HCT116 (cell line): Measurements from ENCODE around the gene MAML3. TPM values are rescaled to one million over a fixed set of nuclear protein-coding genes. Genes with fewer than 3 reads are reported as not detected.

ENCODE experiments used
- ATAC-seq: fragments of 200-7000 bp; cut with Tn5 transposase; 2 replicates; pipeline ENCODE4 v1.9.1; 2020; ENCODE audit warnings: mild to moderate bottlenecking, moderate library complexity
- BruUV-seq: library from RNA; stranded (reverse); fragments of 400-500 nt; replicated peaks from 2 replicates; lab custom pipeline; 2021; lab: Mats Ljungman, UMichigan
- CTCF ChIA-PET: fragments of 300-600 bp; sonication (Branson Sonifier 250); formaldehyde crosslinking; loops from one replicate; lab custom pipeline; 2021; ENCODE audit warnings: antibody characterized with exemption; lab: Charles Lee
- POLR2A ChIA-PET: fragments of 300-600, 350-600 bp; sonication (Branson Sonifier 250); formaldehyde crosslinking; loops from one replicate; lab custom pipeline; 2021; ENCODE audit warnings: antibody characterized with exemption; lab: Charles Lee
- RAD21 ChIA-PET, 2 experiments: fragments of 300-600 bp; sonication (Branson Sonifier 250); formaldehyde crosslinking; loops; one replicate each; lab custom pipeline; 2023; ENCODE audit warnings: low total read pairs in 2 of 2; ENCODE audit not compliant: uncharacterized antibody in 2 of 2, unreplicated experiment in 2 of 2, low non-redundant PET in 1 of 2; lab: Charles Lee
- DNase-seq: peaks from one replicate; pipeline ENCODE4 v3.0.0-alpha.2; 2010; ENCODE audit warnings: low read depth, low spot score
- H2AFZ ChIP-seq: fragments of 200-600 bp; shearing (Covaris generic), sonication (generic); 2 replicates; pipeline ENCODE4 v1.6.1; 2017; ENCODE audit warnings: low read depth, mixed run types, mixed read lengths, antibody characterized with exemption, low read length; ENCODE audit not compliant: poor library complexity, severe bottlenecking
- H3K27ac ChIP-seq: 2 replicates; pipeline ENCODE4 v1.5.1; 2012; ENCODE audit warnings: low read depth, low read length
- H3K27me3 ChIP-seq: fragments of 200-600 bp; sonication (generic); 2 replicates; pipeline ENCODE4 v1.6.1; 2016; ENCODE audit warnings: mixed run types, low read length, mixed read lengths; ENCODE audit not compliant: insufficient read depth
- H3K36me3 ChIP-seq, 2 experiments: fragments of 200-500 bp in 1 of 2; fragments of 200-600 bp in 1 of 2; sonication (Bioruptor generic) in 1 of 2; sonication (generic) in 1 of 2; 2 replicates each; pipeline versions ENCODE4 v1.5.1 to v1.6.1; 2014 to 2016; ENCODE audit warnings: low read length in 2 of 2, inconsistent platforms in 1 of 2, mixed read lengths in 1 of 2, mixed run types in 1 of 2; ENCODE audit not compliant: insufficient read depth in 2 of 2, control insufficient read depth in 1 of 2
- H3K4me1 ChIP-seq, 2 experiments: fragments of 200-600 bp in 1 of 2; sonication (generic) in 1 of 2; 2 replicates each; pipeline versions ENCODE4 v1.5.1 to v1.6.1; 2012 to 2017; ENCODE audit warnings: low read length in 2 of 2, inconsistent platforms in 1 of 2, mild to moderate bottlenecking in 1 of 2, mixed read lengths in 1 of 2, mixed run types in 1 of 2, moderate library complexity in 1 of 2; ENCODE audit not compliant: insufficient read depth in 2 of 2, control insufficient read depth in 1 of 2
- H3K4me2 ChIP-seq: fragments of 200-600 bp; sonication (generic); 2 replicates; pipeline ENCODE4 v1.6.1; 2017; ENCODE audit warnings: mixed run types, low read length, mixed read lengths
- H3K4me3 ChIP-seq, 2 experiments: fragments of 200-600 bp in 1 of 2; sonication (generic) in 1 of 2; replicated peaks in 1 of 2; 2 replicates each; pipeline ENCODE4 v1.5.1; 2011 to 2016; ENCODE audit warnings: low read length in 2 of 2, control low read depth in 1 of 2, low read depth in 1 of 2, mild to moderate bottlenecking in 1 of 2, mixed read lengths in 1 of 2, mixed run types in 1 of 2
- H3K79me2 ChIP-seq: fragments of 200-600 bp; sonication (generic); 2 replicates; pipeline ENCODE4 v1.6.1; 2017; ENCODE audit warnings: mild to moderate bottlenecking, mixed run types, low read length, moderate library complexity, mixed read lengths; ENCODE audit not compliant: insufficient read depth
- H3K9ac ChIP-seq: fragments of 200-600 bp; sonication (generic); 2 replicates; pipeline ENCODE4 v1.6.1; 2016; ENCODE audit warnings: low read length, mixed read lengths
- H3K9me2 ChIP-seq: fragments of 200-600 bp; sonication (generic), shearing (Covaris generic); 2 replicates; pipeline ENCODE4 v1.6.1; 2017; ENCODE audit warnings: mixed run types, mild to moderate bottlenecking, moderate library complexity; ENCODE audit not compliant: insufficient read depth
- H3K9me3 ChIP-seq, 2 experiments: fragments of 200-500 bp in 1 of 2; fragments of 200-600 bp in 1 of 2; sonication (Bioruptor generic) in 1 of 2; sonication (generic) in 1 of 2; 2 replicates each; pipeline ENCODE4 v1.6.1; 2014 to 2017; ENCODE audit warnings: low read length in 2 of 2, mixed read lengths in 2 of 2, inconsistent platforms in 1 of 2, low read depth in 1 of 2, mild to moderate bottlenecking in 1 of 2, mixed run types in 1 of 2, moderate library complexity in 1 of 2; ENCODE audit not compliant: control insufficient read depth in 1 of 2, insufficient read depth in 1 of 2
- H4K20me1 ChIP-seq: fragments of 200-600 bp; sonication (generic), shearing (Covaris generic); 2 replicates; pipeline ENCODE4 v1.6.1; 2017; ENCODE audit warnings: mixed run types, mild to moderate bottlenecking, moderate library complexity; ENCODE audit not compliant: insufficient read depth
- CBX3 ChIP-seq: IDR thresholded peaks from 2 replicates; pipeline ENCODE4 v1.6.1; 2012; ENCODE audit warnings: low read depth
- CEBPB ChIP-seq: IDR thresholded peaks from 2 replicates; pipeline ENCODE4 v1.6.1; 2012; ENCODE audit warnings: low read depth
- ELF1 ChIP-seq: IDR thresholded peaks from 2 replicates; pipeline ENCODE4 v1.6.1; 2012; ENCODE audit warnings: low read depth, borderline replicate concordance
- EZH2phosphoT487 ChIP-seq: fragments of 200-600 bp; IDR thresholded peaks from 2 replicates; pipeline ENCODE4 v1.6.1; 2018; ENCODE audit warnings: antibody characterized with exemption, borderline replicate concordance
- POLR2A ChIP-seq: IDR thresholded peaks from 2 replicates; pipeline ENCODE4 v1.7.0; 2011; ENCODE audit warnings: borderline replicate concordance; ENCODE audit not compliant: insufficient read depth, insufficient read length; ENCODE audit errors: extremely low read depth
- RAD21 ChIP-seq: IDR thresholded peaks from 2 replicates; pipeline ENCODE4 v1.6.1; 2012; ENCODE audit warnings: low read depth, mild to moderate bottlenecking
- SIN3A ChIP-seq: IDR thresholded peaks from 2 replicates; pipeline ENCODE4 v1.6.1; 2012; ENCODE audit warnings: low read depth
- ZFX ChIP-seq: fragments of 450-650 bp; IDR thresholded peaks from 2 replicates; pipeline ENCODE4 v1.6.1; 2017
- ZNF274 ChIP-seq: fragments of 200-500 bp; sonication (Bioruptor generic); IDR thresholded peaks from 2 replicates; pipeline ENCODE4 v1.6.1; 2014; ENCODE audit warnings: mild to moderate bottlenecking, low read depth, low read length, inconsistent platforms
- intact Hi-C: fragments of 100-400 bp; cut with micrococcal nuclease; formaldehyde crosslinking; loops from 2 replicates; pipeline ENCODE4 v1.10.0; 2022
- total RNA-seq: library from RNA; stranded (reverse); gene quantifications from one replicate; pipeline ENCODE4 v1.2.1, GENCODE V29; 2021; ENCODE audit not compliant: unreplicated experiment
- TF ChIP-seq, protein P1 (sequence below): IDR thresholded peaks from 2 replicates; pipeline ENCODE4 v1.6.1; 2012
- TF ChIP-seq, protein P2 (sequence below): IDR thresholded peaks from 2 replicates; pipeline ENCODE4 v1.6.1; 2012; ENCODE audit warnings: low read depth
- TF ChIP-seq, protein P3 (sequence below): IDR thresholded peaks from 2 replicates; pipeline ENCODE4 v1.6.1; 2011; ENCODE audit warnings: mild to moderate bottlenecking, low read length, moderate library complexity; ENCODE audit not compliant: insufficient replicate concordance; ENCODE audit errors: extremely low read depth

MAML3 gene
- total RNA-seq, 1 experiment from 2014 or later = 3.1 TPM

DNA sequence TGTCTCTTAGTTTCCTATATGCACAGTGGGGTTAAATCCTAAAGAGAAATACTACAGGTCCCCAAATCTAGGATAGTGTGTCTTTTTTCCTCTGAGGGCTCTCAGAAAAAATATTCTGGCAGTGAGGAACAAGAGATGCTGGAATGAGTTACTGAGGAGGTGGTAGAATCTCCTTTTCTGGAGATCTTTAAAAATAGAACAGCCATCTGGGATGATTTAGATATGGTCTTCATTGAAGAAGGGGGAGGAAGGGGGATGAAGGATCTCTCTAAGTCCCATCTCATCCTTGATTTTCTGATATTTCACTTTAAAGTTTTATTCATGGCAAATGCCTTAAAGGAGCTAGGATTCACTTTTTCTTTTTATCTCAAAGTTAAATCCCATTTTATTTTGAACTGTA, 235.0 kb downstream of the MAML3 start:
- POLR2A ChIA-PET = no interaction called here
- Histone ChIP-seq H4K20me1 (no peaks in the 10 kb centered on the region), H3K36me3 (no peaks in the 10 kb centered on the region), H3K4me1 (no peaks in the 10 kb centered on the region), H2AFZ (no peak overlapping the region), H3K4me2 (no peak overlapping the region), H3K27me3 (0 out of 2 replicates have a peak, but pooled peaks cover 8% of the 10 kb centered on the region), H3K27ac (no peak overlapping the region), H3K4me3 (no peak overlapping the region), H3K9ac (no peak overlapping the region), H3K79me2 (no peaks in the 10 kb centered on the region)
- CTCF ChIA-PET = no interaction called here
- BruUV-seq = no TSS peak
- intact Hi-C loops = no loop called here
- DNase-seq = no peak
- TF ChIP-seq SIN3A (no peak), RAD21 (no peak), ELF1 (no peak), EZH2phosphoT487 (no peak)
- TF ChIP-seq, protein P1, sequence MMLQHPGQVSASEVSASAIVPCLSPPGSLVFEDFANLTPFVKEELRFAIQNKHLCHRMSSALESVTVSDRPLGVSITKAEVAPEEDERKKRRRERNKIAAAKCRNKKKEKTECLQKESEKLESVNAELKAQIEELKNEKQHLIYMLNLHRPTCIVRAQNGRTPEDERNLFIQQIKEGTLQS = no peak
- TF ChIP-seq, all 23 proteins: peak for 0
- RAD21 ChIA-PET = no interaction called here
- no peak for ATAC-seq
- H3K9me3 ChIP-seq = no peaks in the 10 kb centered on the region
- no peaks in the 10 kb centered on the region for H3K9me2 ChIP-seq

DNA sequence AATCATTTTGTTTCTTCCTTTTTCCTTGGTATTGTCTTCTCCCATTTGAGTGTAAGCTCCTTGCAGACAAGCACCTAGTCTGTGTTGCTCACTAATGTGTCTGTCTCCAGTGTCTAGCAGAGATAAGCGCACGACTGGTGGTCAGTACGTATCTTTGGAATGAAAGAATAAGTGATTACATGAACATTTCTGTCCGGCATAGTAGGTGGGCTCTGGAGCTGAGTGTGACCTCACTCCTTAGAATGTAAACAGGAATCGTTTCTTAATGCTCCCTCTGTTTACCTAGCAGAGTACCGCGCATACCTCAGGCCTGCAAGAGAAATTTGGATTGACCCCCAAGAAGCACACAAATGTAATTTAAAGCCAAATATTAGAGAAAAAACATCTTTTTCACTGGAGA, 235.4 kb downstream of the MAML3 start:
- H4K20me1 ChIP-seq = no peaks in the 10 kb centered on the region
- intact Hi-C loops = no loop called here
- H3K27ac ChIP-seq = no peak overlapping the region
- no peaks in the 10 kb centered on the region for H3K9me3 ChIP-seq
- RAD21 ChIA-PET = no interaction called here
- H3K4me3 ChIP-seq = no peak overlapping the region
- H2AFZ ChIP-seq = no peak overlapping the region
- no peaks in the 10 kb centered on the region for H3K9me2 ChIP-seq
- 0 out of 2 replicates have a peak, but pooled peaks cover 8% of the 10 kb centered on the region for H3K27me3 ChIP-seq
- H3K4me2 ChIP-seq = no peak overlapping the region
- DNase-seq (no peak), ATAC-seq (no peak)
- H3K79me2 ChIP-seq = no peaks in the 10 kb centered on the region
- H3K9ac ChIP-seq = no peak overlapping the region
- H3K4me1 ChIP-seq = no peaks in the 10 kb centered on the region
- TF ChIP-seq, protein P2, sequence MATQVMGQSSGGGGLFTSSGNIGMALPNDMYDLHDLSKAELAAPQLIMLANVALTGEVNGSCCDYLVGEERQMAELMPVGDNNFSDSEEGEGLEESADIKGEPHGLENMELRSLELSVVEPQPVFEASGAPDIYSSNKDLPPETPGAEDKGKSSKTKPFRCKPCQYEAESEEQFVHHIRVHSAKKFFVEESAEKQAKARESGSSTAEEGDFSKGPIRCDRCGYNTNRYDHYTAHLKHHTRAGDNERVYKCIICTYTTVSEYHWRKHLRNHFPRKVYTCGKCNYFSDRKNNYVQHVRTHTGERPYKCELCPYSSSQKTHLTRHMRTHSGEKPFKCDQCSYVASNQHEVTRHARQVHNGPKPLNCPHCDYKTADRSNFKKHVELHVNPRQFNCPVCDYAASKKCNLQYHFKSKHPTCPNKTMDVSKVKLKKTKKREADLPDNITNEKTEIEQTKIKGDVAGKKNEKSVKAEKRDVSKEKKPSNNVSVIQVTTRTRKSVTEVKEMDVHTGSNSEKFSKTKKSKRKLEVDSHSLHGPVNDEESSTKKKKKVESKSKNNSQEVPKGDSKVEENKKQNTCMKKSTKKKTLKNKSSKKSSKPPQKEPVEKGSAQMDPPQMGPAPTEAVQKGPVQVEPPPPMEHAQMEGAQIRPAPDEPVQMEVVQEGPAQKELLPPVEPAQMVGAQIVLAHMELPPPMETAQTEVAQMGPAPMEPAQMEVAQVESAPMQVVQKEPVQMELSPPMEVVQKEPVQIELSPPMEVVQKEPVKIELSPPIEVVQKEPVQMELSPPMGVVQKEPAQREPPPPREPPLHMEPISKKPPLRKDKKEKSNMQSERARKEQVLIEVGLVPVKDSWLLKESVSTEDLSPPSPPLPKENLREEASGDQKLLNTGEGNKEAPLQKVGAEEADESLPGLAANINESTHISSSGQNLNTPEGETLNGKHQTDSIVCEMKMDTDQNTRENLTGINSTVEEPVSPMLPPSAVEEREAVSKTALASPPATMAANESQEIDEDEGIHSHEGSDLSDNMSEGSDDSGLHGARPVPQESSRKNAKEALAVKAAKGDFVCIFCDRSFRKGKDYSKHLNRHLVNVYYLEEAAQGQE = no peak
- TF ChIP-seq ZNF274 (no peak), POLR2A (no peak), ZFX (no peak), CEBPB (no peak), SIN3A (no peak), CBX3 (no peak)
- TF ChIP-seq, protein P3, sequence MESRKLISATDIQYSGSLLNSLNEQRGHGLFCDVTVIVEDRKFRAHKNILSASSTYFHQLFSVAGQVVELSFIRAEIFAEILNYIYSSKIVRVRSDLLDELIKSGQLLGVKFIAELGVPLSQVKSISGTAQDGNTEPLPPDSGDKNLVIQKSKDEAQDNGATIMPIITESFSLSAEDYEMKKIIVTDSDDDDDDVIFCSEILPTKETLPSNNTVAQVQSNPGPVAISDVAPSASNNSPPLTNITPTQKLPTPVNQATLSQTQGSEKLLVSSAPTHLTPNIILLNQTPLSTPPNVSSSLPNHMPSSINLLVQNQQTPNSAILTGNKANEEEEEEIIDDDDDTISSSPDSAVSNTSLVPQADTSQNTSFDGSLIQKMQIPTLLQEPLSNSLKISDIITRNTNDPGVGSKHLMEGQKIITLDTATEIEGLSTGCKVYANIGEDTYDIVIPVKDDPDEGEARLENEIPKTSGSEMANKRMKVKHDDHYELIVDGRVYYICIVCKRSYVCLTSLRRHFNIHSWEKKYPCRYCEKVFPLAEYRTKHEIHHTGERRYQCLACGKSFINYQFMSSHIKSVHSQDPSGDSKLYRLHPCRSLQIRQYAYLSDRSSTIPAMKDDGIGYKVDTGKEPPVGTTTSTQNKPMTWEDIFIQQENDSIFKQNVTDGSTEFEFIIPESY = no peak
- TF ChIP-seq, protein P1 = no peak
- no peaks in the 10 kb centered on the region for H3K36me3 ChIP-seq
- POLR2A ChIA-PET = no interaction called here
- CTCF ChIA-PET = no interaction called here
- no TSS peak for BruUV-seq
